HG03159 (cell line): ENCODE data around the gene PIK3AP1.
"Not testable (repeated sequence)": the region's sequence is repeated elsewhere in the genome, so short reads cannot be mapped to it uniquely, and the experiment has no call there.

Experiments used
- ATAC-seq: cut with Tn5 transposase; IDR thresholded peaks from one replicate; pipeline ENCODE4 v1.9.1; 2021; ENCODE audit warnings: mild to moderate bottlenecking, moderate library complexity; ENCODE audit not compliant: unreplicated experiment

The PIK3AP1 gene

GRCh38 chr10:96698305-96698704 lies 22.0 kb downstream of the PIK3AP1 start:
- not testable (repeated sequence) for ATAC-seq

- ATAC-seq: no peak
Observed at GRCh38 chr10:96697438-96697837, 22.9 kb downstream of the PIK3AP1 start.

- no peak for ATAC-seq
Observed at GRCh38 chr10:96696845-96697425, 23.4 kb downstream of the PIK3AP1 start.

GRCh38 chr10:96695975-96696634 lies 24.2 kb downstream of the PIK3AP1 start:
- no peak for ATAC-seq

GRCh38 chr10:96695366-96695765 lies 24.9 kb downstream of the PIK3AP1 start:
- ATAC-seq: no peak

GRCh38 chr10:96693431-96693830 lies 26.9 kb downstream of the PIK3AP1 start:
- ATAC-seq: no peak

- no peak for ATAC-seq
Observed at GRCh38 chr10:96692427-96692826, 27.9 kb downstream of the PIK3AP1 start.

- no peak for ATAC-seq
Observed at GRCh38 chr10:96691761-96692160, 28.6 kb downstream of the PIK3AP1 start.

- ATAC-seq: no peak
Observed at GRCh38 chr10:96690755-96691730, 29.3 kb downstream of the PIK3AP1 start.

- ATAC-seq: no peak
Observed at GRCh38 chr10:96688789-96689188, 31.5 kb downstream of the PIK3AP1 start.

GRCh38 chr10:96687317-96688012 lies 32.8 kb downstream of the PIK3AP1 start:
- ATAC-seq: no peak

GRCh38 chr10:96686514-96686913 lies 33.8 kb downstream of the PIK3AP1 start:
- ATAC-seq: no peak

- no peak for ATAC-seq
Observed at GRCh38 chr10:96685306-96685705, 35.0 kb downstream of the PIK3AP1 start.

- no peak for ATAC-seq
Observed at GRCh38 chr10:96684826-96685225, 35.5 kb downstream of the PIK3AP1 start.

- ATAC-seq: no peak
Observed at GRCh38 chr10:96683710-96684109, 36.6 kb downstream of the PIK3AP1 start.

- ATAC-seq: no peak
Observed at GRCh38 chr10:96683065-96683464, 37.2 kb downstream of the PIK3AP1 start.

- no peak for ATAC-seq
Observed at GRCh38 chr10:96681524-96681923, 38.8 kb downstream of the PIK3AP1 start.

GRCh38 chr10:96680463-96680862 lies 39.9 kb downstream of the PIK3AP1 start:
- not testable (repeated sequence) for ATAC-seq

GRCh38 chr10:96678725-96679124 lies 41.6 kb downstream of the PIK3AP1 start:
- ATAC-seq: no peak

GRCh38 chr10:96676272-96677112 lies 43.8 kb downstream of the PIK3AP1 start:
- ATAC-seq: no peak
